Measurements from ENCODE around the gene CIT. TPM values are rescaled to one million over a fixed set of nuclear protein-coding genes. Genes with fewer than 3 reads are reported as not detected.

CIT gene
- total RNA-seq, 4 donors from 2014 or later, result under 0.01 to 28.1 (median 5.8) TPM

GRCh38 chr12:119684711-119685369 is 192.3 kb downstream of the CIT start:
- intact Hi-C loops (cut with DNase I; ENCODE audit: low total_unique reads), result no loop called here
- no peak for TF ChIP-seq POLR2A (IDR thresholded peaks at IDR 0.05)
- no peak for TF ChIP-seq CTCF (IDR thresholded peaks at IDR 0.05)
- Histone ChIP-seq H3K9me3 (no peaks in the 10 kb centered on the region), H3K4me1 (no peaks in the 10 kb centered on the region), H3K27ac (no peak overlapping the region), H3K27me3 (no peaks in the 10 kb centered on the region), H3K36me3 (no peaks in the 10 kb centered on the region), H3K4me3 (no peak overlapping the region)
- DNase-seq, result no peak

GRCh38 chr12:119683816-119684215 is 193.3 kb downstream of the CIT start:
- DNase-seq, result no peak
- Histone ChIP-seq H3K9me3 (no peaks in the 10 kb centered on the region), H3K27ac (no peak overlapping the region), H3K4me3 (no peak overlapping the region), H3K4me1 (no peaks in the 10 kb centered on the region), H3K27me3 (no peaks in the 10 kb centered on the region), H3K36me3 (no peaks in the 10 kb centered on the region)
- intact Hi-C loops (cut with DNase I; ENCODE audit: low total_unique reads), result no loop called here
- TF ChIP-seq POLR2A (IDR thresholded peaks at IDR 0.05), result no peak

- H3K36me3 ChIP-seq, result no peaks in the 10 kb centered on the region
- no peak overlapping the region for H3K27ac ChIP-seq
- no peaks in the 10 kb centered on the region for H3K9me3 ChIP-seq
- intact Hi-C loops (cut with DNase I; ENCODE audit: low total_unique reads), result no loop called here
- TF ChIP-seq POLR2A (IDR thresholded peaks at IDR 0.05), result no peak
- TF ChIP-seq CTCF (IDR thresholded peaks at IDR 0.05), result no peak
- no peak overlapping the region for H3K4me3 ChIP-seq
- no peaks in the 10 kb centered on the region for H3K4me1 ChIP-seq
- DNase-seq, result no peak
- H3K27me3 ChIP-seq, result no peaks in the 10 kb centered on the region
Measured at GRCh38 chr12:119683413-119683812, 193.7 kb downstream of the CIT start.

GRCh38 chr12:119682639-119683252 is 194.4 kb downstream of the CIT start:
- Histone ChIP-seq H3K27me3 (no peaks in the 10 kb centered on the region), H3K4me3 (no peak overlapping the region), H3K36me3 (no peaks in the 10 kb centered on the region), H3K27ac (no peak overlapping the region), H3K9me3 (no peaks in the 10 kb centered on the region), H3K4me1 (no peaks in the 10 kb centered on the region)
- intact Hi-C loops (cut with DNase I; ENCODE audit: low total_unique reads), result no loop called here
- no peak for DNase-seq
- TF ChIP-seq POLR2A (IDR thresholded peaks at IDR 0.05) (no peak), CTCF (IDR thresholded peaks at IDR 0.05) (no peak)

GRCh38 chr12:119681728-119682638 is 195.1 kb downstream of the CIT start:
- intact Hi-C loops (cut with DNase I; ENCODE audit: low total_unique reads), result no loop called here
- DNase-seq, result no peak
- no peaks in the 10 kb centered on the region for H3K36me3 ChIP-seq
- no peaks in the 10 kb centered on the region for H3K27me3 ChIP-seq
- no peak overlapping the region for H3K27ac ChIP-seq
- H3K4me1 ChIP-seq, result no peaks in the 10 kb centered on the region
- H3K4me3 ChIP-seq, result no peak overlapping the region
- no peaks in the 10 kb centered on the region for H3K9me3 ChIP-seq
- TF ChIP-seq CTCF (IDR thresholded peaks at IDR 0.05) (no peak), POLR2A (IDR thresholded peaks at IDR 0.05) (no peak)
